Natural killer cell (primary cell): ENCODE data around the gene HTT-AS. TPM values are rescaled to one million over a fixed set of nuclear protein-coding genes. Genes with fewer than 3 reads are reported as not detected.

ENCODE experiments used
- ATAC-seq, 3 donors: fragments of 150-1000 bp in 2 of 3; fragments of 200-7000 bp in 1 of 3; cut with Tn5 transposase; 1 replicate in 1 of 3; 2 replicates in 2 of 3; pipeline ENCODE4 v1.10.0; 2021; ENCODE audit warnings: mild to moderate bottlenecking in 2 of 3, moderate library complexity in 2 of 3
- DNase-seq, 2 donors: peaks; one replicate each; pipeline versions ENCODE4 v3.0.0 to v3.0.0-alpha.2; 2013 to 2021; ENCODE audit warnings: mixed read lengths in 1 of 2
- H3K27ac ChIP-seq: one replicate; pipeline ENCODE4 v1.5.1; 2013; ENCODE audit warnings: mild to moderate bottlenecking, low read length
- H3K27me3 ChIP-seq: one replicate; pipeline ENCODE4 v1.6.1; 2013; ENCODE audit warnings: low read length; ENCODE audit not compliant: control insufficient read depth, insufficient read depth
- H3K36me3 ChIP-seq: one replicate; pipeline ENCODE4 v1.6.1; 2013; ENCODE audit warnings: low read length; ENCODE audit not compliant: control insufficient read depth, insufficient read depth
- H3K4me1 ChIP-seq: one replicate; pipeline ENCODE4 v1.6.1; 2013; ENCODE audit warnings: low read length; ENCODE audit not compliant: control insufficient read depth, insufficient read depth
- H3K4me3 ChIP-seq: one replicate; pipeline ENCODE4 v1.5.1; 2013; ENCODE audit warnings: low read length
- H3K9me3 ChIP-seq: one replicate; pipeline ENCODE4 v1.6.1; 2013; ENCODE audit warnings: low read length; ENCODE audit not compliant: control insufficient read depth, insufficient read depth
- H3K27ac Mint-ChIP-seq, 2 donors: one replicate each; pipeline ENCODE4 v1.8.0; 2022; ENCODE audit warnings: mild to moderate bottlenecking in 2 of 2, mixed read lengths in 2 of 2, moderate library complexity in 1 of 2
- H3K27me3 Mint-ChIP-seq, 2 donors: one replicate each; pipeline ENCODE4 v1.8.0; 2022; ENCODE audit warnings: low read depth in 2 of 2, mixed read lengths in 2 of 2
- H3K36me3 Mint-ChIP-seq: one replicate; pipeline ENCODE4 v1.8.0; 2022; ENCODE audit warnings: mixed read lengths
- H3K4me1 Mint-ChIP-seq, 2 donors: one replicate each; pipeline ENCODE4 v1.8.0; 2022; ENCODE audit warnings: mixed read lengths in 2 of 2
- H3K4me3 Mint-ChIP-seq: one replicate; pipeline ENCODE4 v1.8.0; 2022; ENCODE audit warnings: mild to moderate bottlenecking, moderate library complexity, mixed read lengths
- H3K9me3 Mint-ChIP-seq, 2 donors: one replicate each; pipeline ENCODE4 v1.8.0; 2022; ENCODE audit warnings: mixed read lengths in 2 of 2
- CTCF ChIP-seq: fragments of 200-600 bp; IDR thresholded peaks from one replicate; pipeline ENCODE4 v1.8.0; 2022; ENCODE audit warnings: antibody characterized with exemption
- WGBS: methylation state at CpG from one replicate; pipeline ENCODE4 v1.1.7; 2013; ENCODE audit warnings: missing lambda C conversion rate; ENCODE audit not compliant: insufficient coverage; 5-methylcytosine and 5-hydroxymethylcytosine counted together
- intact Hi-C: fragments of 100-400 bp; cut with micrococcal nuclease; formaldehyde crosslinking; loops from one replicate; pipeline ENCODE4 v1.14.2; 2022
- total RNA-seq, 4 donors: library from RNA; stranded (reverse); fragments of 120-200 nt in 1 of 4; gene quantifications; one replicate each; pipeline versions ENCODE4 v1.2.3 to v1.2.4, GENCODE V29; 2013 to 2022

HTT-AS gene
- total RNA-seq, 3 donors from 2014 or later (not counting 1 experiment from before 2014, with no cell fraction given): not detected

GRCh38 chr4:3121596-3121995, 47.3 kb upstream of the HTT-AS start:
- Mint-ChIP-seq H3K4me3 (no peak overlapping the region), H3K27me3 (no peaks in the 10 kb centered on the region), H3K9me3 (no peaks in the 10 kb centered on the region), H3K4me1 (peaks cover 0 to 6% of the 10 kb centered on the region in 2 donors), H3K36me3 (peaks cover 7% of the 10 kb centered on the region), H3K27ac (no peak overlapping the region)
- TF ChIP-seq CTCF: no peak
- intact Hi-C loops: no loop called here
- ATAC-seq: no peak
- whole genome bisulfite sequencing: 95% methylated on average over 2 of the region's 2 CpGs
- H3K4me3 ChIP-seq: no peak overlapping the region
- no peak overlapping the region for H3K27ac ChIP-seq
- H3K4me1 ChIP-seq: no peaks in the 10 kb centered on the region
- DNase-seq: no peak
- H3K36me3 ChIP-seq: peaks cover 60% of the 10 kb centered on the region
- no peaks in the 10 kb centered on the region for H3K9me3 ChIP-seq
- no peaks in the 10 kb centered on the region for H3K27me3 ChIP-seq

- Histone ChIP-seq H3K4me1 (no peaks in the 10 kb centered on the region), H3K9me3 (no peaks in the 10 kb centered on the region), H3K27me3 (no peaks in the 10 kb centered on the region), H3K27ac (no peak overlapping the region), H3K4me3 (no peak overlapping the region), H3K36me3 (peaks cover 65% of the 10 kb centered on the region)
- H3K9me3 Mint-ChIP-seq: no peaks in the 10 kb centered on the region
- H3K27me3 Mint-ChIP-seq: no peaks in the 10 kb centered on the region
- no peak for TF ChIP-seq CTCF
- no peak overlapping the region for H3K4me3 Mint-ChIP-seq
- WGBS: 99% methylated on average over 7 of the region's 9 CpGs
- no peak overlapping the region for H3K27ac Mint-ChIP-seq
- DNase-seq (no peak), ATAC-seq (no peak)
- intact Hi-C loops: no loop called here
- peaks cover 7% of the 10 kb centered on the region for H3K36me3 Mint-ChIP-seq
- H3K4me1 Mint-ChIP-seq: peaks cover 0 to 6% of the 10 kb centered on the region in 2 donors
These were observed 46.8 kb upstream of the HTT-AS start for GRCh38 chr4:3121110-3121509.

GRCh38 chr4:3119464-3119863, 45.1 kb upstream of the HTT-AS start:
- peaks cover 0 to 6% of the 10 kb centered on the region in 2 donors for H3K4me1 Mint-ChIP-seq
- no peak overlapping the region for H3K4me3 ChIP-seq
- intact Hi-C loops: no loop called here
- no peak overlapping the region for H3K4me3 Mint-ChIP-seq
- TF ChIP-seq CTCF: no peak
- H3K9me3 Mint-ChIP-seq: no peaks in the 10 kb centered on the region
- ATAC-seq (no peak), DNase-seq (no peak)
- no peak overlapping the region for H3K27ac ChIP-seq
- H3K4me1 ChIP-seq: no peaks in the 10 kb centered on the region
- H3K36me3 ChIP-seq: peaks cover 76% of the 10 kb centered on the region
- H3K27me3 ChIP-seq: no peaks in the 10 kb centered on the region
- H3K27ac Mint-ChIP-seq: no peak overlapping the region
- no peaks in the 10 kb centered on the region for H3K9me3 ChIP-seq
- peaks cover 7% of the 10 kb centered on the region for H3K36me3 Mint-ChIP-seq
- no peaks in the 10 kb centered on the region for H3K27me3 Mint-ChIP-seq
- 92% methylated on average over 2 of the region's 2 CpGs for WGBS

- Histone ChIP-seq H3K9me3 (no peaks in the 10 kb centered on the region), H3K4me1 (no peaks in the 10 kb centered on the region), H3K27me3 (no peaks in the 10 kb centered on the region), H3K36me3 (peaks cover 79% of the 10 kb centered on the region), H3K4me3 (no peak overlapping the region), H3K27ac (no peak overlapping the region)
- DNase-seq: no peak
- H3K9me3 Mint-ChIP-seq: no peaks in the 10 kb centered on the region
- H3K4me1 Mint-ChIP-seq: peaks cover 0 to 6% of the 10 kb centered on the region in 2 donors
- no peak overlapping the region for H3K4me3 Mint-ChIP-seq
- whole genome bisulfite sequencing: 97% methylated on average over 8 of the region's 8 CpGs
- no peak overlapping the region for H3K27ac Mint-ChIP-seq
- no peaks in the 10 kb centered on the region for H3K27me3 Mint-ChIP-seq
- no peak for TF ChIP-seq CTCF
- no peak for ATAC-seq
- peaks cover 7% of the 10 kb centered on the region for H3K36me3 Mint-ChIP-seq
- intact Hi-C loops: no loop called here
These were observed 44.0 kb upstream of the HTT-AS start for GRCh38 chr4:3118312-3118711.
